PC-3 (cell line): ENCODE data around the gene ADAMTSL1. TPM values are rescaled to one million over a fixed set of nuclear protein-coding genes. Genes with fewer than 3 reads are reported as not detected.
A peak's percentile ranks its signal among the peaks of the same experiment; 100 is the strongest.

Source experiments
- ATAC-seq: fragments of 200-7000 bp; cut with Tn5 transposase; 2 replicates; pipeline ENCODE4 v1.9.1; 2020; ENCODE audit warnings: mild to moderate bottlenecking, moderate library complexity
- BruUV-seq: library from RNA; stranded (reverse); fragments of 400-500 nt; replicated peaks from 2 replicates; lab custom pipeline; 2021; lab: Mats Ljungman, UMichigan
- CTCF ChIA-PET: fragments of 300-600 bp; sonication (Branson Sonifier 250); formaldehyde crosslinking; loops from one replicate; lab custom pipeline; 2022; ENCODE audit warnings: antibody characterized with exemption; lab: Charles Lee
- POLR2A ChIA-PET: fragments of 300-600 bp; sonication (Branson Sonifier 250); formaldehyde crosslinking; loops from one replicate; lab custom pipeline; 2022; ENCODE audit warnings: antibody characterized with exemption; ENCODE audit not compliant: unreplicated experiment; lab: Charles Lee
- DNase-seq: peaks from one replicate; pipeline ENCODE4 v3.0.0-alpha.2; 2015
- H2AFZ ChIP-seq: fragments of 300-600 bp; sonication (generic); 2 replicates; pipeline ENCODE4 v1.6.0; 2016; ENCODE audit warnings: antibody characterized with exemption, low read length
- H3F3A ChIP-seq: fragments of 300-600 bp; sonication (generic); one replicate; pipeline ENCODE4 v1.6.0; 2017; ENCODE audit warnings: antibody characterized with exemption, low read length, control low read depth, mild to moderate bottlenecking; ENCODE audit not compliant: unreplicated experiment
- H3K27ac ChIP-seq: fragments of 300-600 bp; sonication (generic); 2 replicates; pipeline ENCODE4 v1.5.1; 2016; ENCODE audit warnings: mild to moderate bottlenecking, low read length
- H3K27me3 ChIP-seq: fragments of 300-600 bp; sonication (generic); 2 replicates; pipeline ENCODE4 v1.6.1; 2016; ENCODE audit warnings: low read length, mixed read lengths
- H3K36me3 ChIP-seq: fragments of 300-600 bp; sonication (generic); 2 replicates; pipeline ENCODE4 v1.6.1; 2016; ENCODE audit warnings: low read depth, mixed run types, low read length, mixed read lengths
- H3K4me1 ChIP-seq: fragments of 300-600 bp; sonication (generic); 2 replicates; pipeline ENCODE4 v1.5.1; 2016; ENCODE audit warnings: low read length; ENCODE audit not compliant: insufficient read depth
- H3K4me2 ChIP-seq: fragments of 300-600 bp; sonication (generic); 2 replicates; pipeline ENCODE4 v1.6.0; 2016; ENCODE audit warnings: low read length
- H3K4me3 ChIP-seq: fragments of 300-600 bp; sonication (generic); 2 replicates; pipeline ENCODE4 v1.5.1; 2016; ENCODE audit warnings: mild to moderate bottlenecking, low read length, mixed read lengths
- H3K79me2 ChIP-seq: fragments of 300-600 bp; sonication (generic); 2 replicates; pipeline ENCODE4 v1.6.1; 2017; ENCODE audit warnings: low read length, mixed read lengths
- H3K9ac ChIP-seq: fragments of 300-600 bp; sonication (generic); 2 replicates; pipeline ENCODE4 v1.6.0; 2016; ENCODE audit warnings: mild to moderate bottlenecking, low read length
- H3K9me2 ChIP-seq: fragments of 300-600 bp; sonication (generic); replicated peaks from 2 replicates; pipeline ENCODE4 v1.6.1; 2016; ENCODE audit warnings: mixed run types, low read length, mixed read lengths
- H3K9me3 ChIP-seq: fragments of 300-600 bp; sonication (generic); 2 replicates; pipeline ENCODE4 v1.6.1; 2016; ENCODE audit warnings: low read length, mixed read lengths
- H4K20me1 ChIP-seq: fragments of 300-600 bp; sonication (generic); 2 replicates; pipeline ENCODE4 v1.6.1; 2016; ENCODE audit warnings: low read length, mixed read lengths
- CTCF ChIP-seq: fragments of 300-600 bp; sonication (generic); conservative IDR thresholded peaks from 2 replicates; pipeline ENCODE4 v1.5.1; 2017; ENCODE audit warnings: antibody characterized with exemption, low read depth, mild to moderate bottlenecking, low read length
- EZH2 ChIP-seq: fragments of 300-600 bp; sonication (generic); IDR thresholded peaks from one replicate; pipeline ENCODE4 v1.6.1; 2017; ENCODE audit warnings: antibody characterized with exemption, mild to moderate bottlenecking, low read length; ENCODE audit not compliant: unreplicated experiment
- EZH2phosphoT487 ChIP-seq: fragments of 300-600 bp; sonication (generic); IDR thresholded peaks from 2 replicates; pipeline ENCODE4 v1.6.1; 2018; ENCODE audit warnings: mild to moderate bottlenecking, antibody characterized with exemption, low read length, borderline replicate concordance
- intact Hi-C: fragments of 100-400 bp; cut with micrococcal nuclease; formaldehyde crosslinking; loops from 2 replicates; pipeline ENCODE4 v1.9.0; 2023
- total RNA-seq: library from RNA; depleted of rRNA; stranded (reverse); fragments of >200 nt; gene quantifications from 2 replicates; pipeline ENCODE4 v1.2.3, GENCODE V29; 2014

ADAMTSL1 gene
- total RNA-seq, 1 experiment from 2014 or later = 0.26 TPM

GRCh38 chr9:18636781-18637180, 162.8 kb downstream of the ADAMTSL1 start:
- Histone ChIP-seq H3K79me2 (no peaks in the 10 kb centered on the region), H3K27ac (no peak overlapping the region), H3K36me3 (no peaks in the 10 kb centered on the region), H2AFZ (no peak overlapping the region), H3K9ac (no peak overlapping the region), H3F3A (peaks cover 4% of the 10 kb centered on the region), H3K4me3 (no peak overlapping the region), H3K27me3 (no peaks in the 10 kb centered on the region), H3K9me3 (no peaks in the 10 kb centered on the region), H3K9me2 (no peaks in the 10 kb centered on the region), H3K4me2 (no peak overlapping the region), H3K4me1 (peaks cover 18% of the 10 kb centered on the region), H4K20me1 (no peaks in the 10 kb centered on the region)
- DNase-seq (no peak), ATAC-seq (no peak)
- POLR2A ChIA-PET = no interaction called here
- intact Hi-C loops = no loop called here
- CTCF ChIA-PET = no interaction called here
- no peak for TF ChIP-seq CTCF
- TF ChIP-seq EZH2phosphoT487 = no peak
- no peak for TF ChIP-seq EZH2
- BruUV-seq = no TSS peak

GRCh38 chr9:18638371-18639249, 164.7 kb downstream of the ADAMTSL1 start:
- BruUV-seq = no TSS peak
- no peak overlapping the region for H3K4me2 ChIP-seq
- CTCF ChIA-PET = no interaction called here

More at GRCh38 chr9:18638371-18639249, 164.7 kb downstream of the ADAMTSL1 start:
- POLR2A ChIA-PET = no interaction called here
- DNase-seq = peak; percentile 22
- H3K9me2 ChIP-seq = no peaks in the 10 kb centered on the region
- H3K27me3 ChIP-seq = no peaks in the 10 kb centered on the region
- H2AFZ ChIP-seq = no peak overlapping the region
- no peak overlapping the region for H3K9ac ChIP-seq
- intact Hi-C loops = no loop called here
- no peaks in the 10 kb centered on the region for H3K79me2 ChIP-seq
- peaks cover 3% of the 10 kb centered on the region for H3F3A ChIP-seq
- no peak overlapping the region for H3K4me3 ChIP-seq
- no peak overlapping the region for H3K27ac ChIP-seq
- TF ChIP-seq EZH2 (no peak), EZH2phosphoT487 (no peak), CTCF (no peak)
- H4K20me1 ChIP-seq = no peaks in the 10 kb centered on the region
- ATAC-seq = no peak
- H3K9me3 ChIP-seq = no peaks in the 10 kb centered on the region
- peaks cover 3% of the 10 kb centered on the region for H3K4me1 ChIP-seq
- H3K36me3 ChIP-seq = no peaks in the 10 kb centered on the region
